DND-41 (cell line): ENCODE results near the gene XYLT1.
"Not testable (repeated sequence)": the region's sequence is repeated elsewhere in the genome, so short reads cannot be mapped to it uniquely, and the experiment has no call there.

Experiments
- CTCF ChIP-seq: IDR thresholded peaks from 2 replicates; pipeline ENCODE4 v1.5.1; 2012; ENCODE audit warnings: borderline replicate concordance, low read length, moderate library complexity, mild to moderate bottlenecking; ENCODE audit not compliant: poor library complexity, severe bottlenecking; ENCODE audit errors: extremely low read depth
- EZH2 ChIP-seq: IDR thresholded peaks from 3 replicates; pipeline ENCODE4 v1.6.1; 2012; ENCODE audit warnings: borderline replicate concordance, low read depth, mild to moderate bottlenecking, moderate library complexity, low read length, inconsistent platforms; ENCODE audit not compliant: severe bottlenecking

- TF ChIP-seq CTCF, EZH2: not testable (repeated sequence)
Observed at GRCh38 chr16:17477260-17477545, 6.4 kb upstream of the XYLT1 start.
